Activated B cell treated with CpG ODN at 0.5 μM for 24 hours (primary cell): ENCODE measurements around the gene TUBB4A. TPM values are rescaled to one million over a fixed set of nuclear protein-coding genes. Genes with fewer than 3 reads are reported as not detected.
A peak's percentile ranks its signal among the peaks of the same experiment; 100 is the strongest.

Source experiments
- ATAC-seq: fragments of 200-7000 bp; cut with Tn5 transposase; one replicate; pipeline ENCODE4 v1.10.0; 2021; ENCODE audit warnings: low read depth, mild to moderate bottlenecking, moderate library complexity
- CTCF ChIA-PET: fragments of 350-600 bp; sonication (Branson Sonifier 250); formaldehyde crosslinking; loops from one replicate; lab custom pipeline; 2021; ENCODE audit warnings: antibody characterized with exemption; lab: Charles Lee
- POLR2A ChIA-PET: fragments of 350-600 bp; sonication (Branson Sonifier 250); formaldehyde crosslinking; loops from one replicate; lab custom pipeline; 2021; ENCODE audit warnings: antibody characterized with exemption; lab: Charles Lee
- DNase-seq: peaks from one replicate; pipeline ENCODE4 v3.0.0; 2022
- H3K27ac Mint-ChIP-seq: one replicate; pipeline ENCODE4 v1.8.0; 2020; ENCODE audit warnings: mixed read lengths
- H3K27me3 Mint-ChIP-seq: one replicate; pipeline ENCODE4 v1.8.0; 2021; ENCODE audit warnings: mixed read lengths
- H3K36me3 Mint-ChIP-seq: one replicate; pipeline ENCODE4 v1.8.0; 2021; ENCODE audit warnings: low read depth, mixed read lengths
- H3K4me1 Mint-ChIP-seq: one replicate; pipeline ENCODE4 v1.8.0; 2021; ENCODE audit warnings: mixed read lengths
- H3K4me3 Mint-ChIP-seq: one replicate; pipeline ENCODE4 v1.8.0; 2020; ENCODE audit warnings: mild to moderate bottlenecking, mixed read lengths
- H3K9me3 Mint-ChIP-seq: one replicate; pipeline ENCODE4 v1.8.0; 2020; ENCODE audit warnings: mixed read lengths
- CTCF ChIP-seq: fragments of 200-600 bp; IDR thresholded peaks from one replicate; pipeline ENCODE4 v1.8.0; 2022; ENCODE audit warnings: antibody characterized with exemption, mild to moderate bottlenecking
- intact Hi-C: fragments of 100-400 bp; cut with micrococcal nuclease; formaldehyde crosslinking; loops from one replicate; pipeline ENCODE4 v1.15.1; 2024
- total RNA-seq: library from RNA; stranded (reverse); gene quantifications from 2 replicates; pipeline ENCODE4 v1.2.3, GENCODE V29; 2022

Gene TUBB4A
- total RNA-seq, 1 donor from 2014 or later: 13.2 TPM

GRCh38 chr19:6476155-6476895, 25.8 kb downstream of the TUBB4A start:
- ChIA-PET CTCF (no interaction called here), POLR2A (interaction anchor here (1.0 kb wide), 1 partner anchor 14 kb away, joined by 3 read pairs; no protein-coding TSS in a partner anchor)
- intact Hi-C loops: no loop called here
- DNase-seq (peak; percentile 33), ATAC-seq (peak; percentile 87)
- Mint-ChIP-seq H3K36me3 (peaks cover 35% of the 10 kb centered on the region), H3K27me3 (no peaks in the 10 kb centered on the region), H3K4me3 (no peak overlapping the region), H3K4me1 (peaks cover 15% of the 10 kb centered on the region), H3K9me3 (no peaks in the 10 kb centered on the region), H3K27ac (no peak overlapping the region)
- TF ChIP-seq CTCF: no peak

GRCh38 chr19:6475321-6476108, 26.6 kb downstream of the TUBB4A start:
- Mint-ChIP-seq H3K27ac (no peak overlapping the region), H3K36me3 (peaks cover 39% of the 10 kb centered on the region), H3K27me3 (no peaks in the 10 kb centered on the region), H3K9me3 (no peaks in the 10 kb centered on the region), H3K4me1 (peaks cover 7% of the 10 kb centered on the region), H3K4me3 (no peak overlapping the region)
- ChIA-PET POLR2A (no interaction called here), CTCF (no interaction called here)
- DNase-seq (no peak), ATAC-seq (no peak)
- no peak for TF ChIP-seq CTCF
- intact Hi-C loops: no loop called here

- DNase-seq: no peak
- no peaks in the 10 kb centered on the region for H3K9me3 Mint-ChIP-seq
- no peaks in the 10 kb centered on the region for H3K27me3 Mint-ChIP-seq
- ChIA-PET CTCF (no interaction called here), POLR2A (interaction anchor here (0.6 to 1.1 kb wide), 3 partner anchors 16 to 181 kb away, joined by 3 to 6 read pairs (median 3); partner anchors contain the start of gene KHSRP)
- H3K36me3 Mint-ChIP-seq: peaks cover 49% of the 10 kb centered on the region
- no peak overlapping the region for H3K27ac Mint-ChIP-seq
- no peak for ATAC-seq
- H3K4me3 Mint-ChIP-seq: no peak overlapping the region
- intact Hi-C loops: no loop called here
- no peaks in the 10 kb centered on the region for H3K4me1 Mint-ChIP-seq
- TF ChIP-seq CTCF: no peak
These were observed 28.5 kb downstream of the TUBB4A start for GRCh38 chr19:6473647-6474046.

GRCh38 chr19:6472713-6473112, 29.4 kb downstream of the TUBB4A start:
- TF ChIP-seq CTCF: no peak
- Mint-ChIP-seq H3K27ac (no peak overlapping the region), H3K4me1 (no peaks in the 10 kb centered on the region), H3K4me3 (no peak overlapping the region), H3K27me3 (no peaks in the 10 kb centered on the region), H3K36me3 (peaks cover 57% of the 10 kb centered on the region), H3K9me3 (no peaks in the 10 kb centered on the region)
- DNase-seq (no peak), ATAC-seq (no peak)
- intact Hi-C loops: no loop called here
- ChIA-PET POLR2A (interaction anchor here (0.6 to 1.1 kb wide), 5 partner anchors 12 to 53 kb away, joined by 3 to 8 read pairs (median 4); partner anchors contain the start of gene KHSRP), CTCF (interaction anchor here (1.0 kb wide), 1 partner anchor 255 kb away, joined by 3 read pairs; no protein-coding TSS in a partner anchor)

- intact Hi-C loops: no loop called here
- no peak overlapping the region for H3K27ac Mint-ChIP-seq
- no peak for ATAC-seq
- ChIA-PET POLR2A (interaction anchor here (1.3 kb wide), 1 partner anchor 10 kb away, joined by 4 read pairs; the partner anchor contains the start of gene DENND1C), CTCF (no interaction called here)
- no peak for TF ChIP-seq CTCF
- H3K36me3 Mint-ChIP-seq: peaks cover 59% of the 10 kb centered on the region
- no peaks in the 10 kb centered on the region for H3K4me1 Mint-ChIP-seq
- no peak for DNase-seq
- no peaks in the 10 kb centered on the region for H3K27me3 Mint-ChIP-seq
- no peak overlapping the region for H3K4me3 Mint-ChIP-seq
- no peaks in the 10 kb centered on the region for H3K9me3 Mint-ChIP-seq
These were observed 31.0 kb downstream of the TUBB4A start for GRCh38 chr19:6471076-6471475.
